Measurements from ENCODE around the gene G0S2.

G0S2 gene

GRCh38 chr1:209710093-209710492 is 34.9 kb downstream of the G0S2 start:
- no peak overlapping the region for H3K4me3 ChIP-seq (ENCODE audit: low read length)
- no peaks in the 10 kb centered on the region for H3K4me1 ChIP-seq (ENCODE audit: insufficient read depth, low read length)
- H3K9me3 ChIP-seq (ENCODE audit: insufficient read depth, low read depth, low read length): no peaks in the 10 kb centered on the region
- no peak overlapping the region for H3K27ac ChIP-seq (ENCODE audit: low read length)
- H3K36me3 ChIP-seq (ENCODE audit: insufficient read depth, low read depth, low read length): no peaks in the 10 kb centered on the region
- H3K27me3 ChIP-seq (ENCODE audit: insufficient read depth, low read length): no peaks in the 10 kb centered on the region; the same call in 1 of the 2 replicates
- no peak overlapping the region for H3K9ac ChIP-seq (ENCODE audit: low read depth, low read length)

- Histone ChIP-seq H3K4me3 (ENCODE audit: low read length) (no peak overlapping the region), H3K4me1 (ENCODE audit: insufficient read depth, low read length) (no peaks in the 10 kb centered on the region), H3K9me3 (ENCODE audit: insufficient read depth, low read depth, low read length) (no peaks in the 10 kb centered on the region), H3K27me3 (ENCODE audit: insufficient read depth, low read length) (no peaks in the 10 kb centered on the region; the same call in 1 of the 2 replicates), H3K27ac (ENCODE audit: low read length) (no peak overlapping the region), H3K36me3 (ENCODE audit: insufficient read depth, low read depth, low read length) (no peaks in the 10 kb centered on the region), H3K9ac (ENCODE audit: low read depth, low read length) (no peak overlapping the region)
Measured at GRCh38 chr1:209710847-209711246, 35.6 kb downstream of the G0S2 start.

- no peak overlapping the region for H3K4me3 ChIP-seq (ENCODE audit: low read length)
- no peak overlapping the region for H3K27ac ChIP-seq (ENCODE audit: low read length)
- no peaks in the 10 kb centered on the region for H3K36me3 ChIP-seq (ENCODE audit: insufficient read depth, low read depth, low read length)
- no peaks in the 10 kb centered on the region for H3K9me3 ChIP-seq (ENCODE audit: insufficient read depth, low read depth, low read length)
- H3K27me3 ChIP-seq (ENCODE audit: insufficient read depth, low read length): no peaks in the 10 kb centered on the region; the same call in 1 of the 2 replicates
- H3K4me1 ChIP-seq (ENCODE audit: insufficient read depth, low read length): no peaks in the 10 kb centered on the region
- no peak overlapping the region for H3K9ac ChIP-seq (ENCODE audit: low read depth, low read length)
Measured at GRCh38 chr1:209714338-209714737, 39.1 kb downstream of the G0S2 start.

- Histone ChIP-seq H3K36me3 (ENCODE audit: insufficient read depth, low read depth, low read length) (no peaks in the 10 kb centered on the region), H3K27me3 (ENCODE audit: insufficient read depth, low read length) (no peaks in the 10 kb centered on the region), H3K4me3 (ENCODE audit: low read length) (no peak overlapping the region), H3K27ac (ENCODE audit: low read length) (no peak overlapping the region), H3K4me1 (ENCODE audit: insufficient read depth, low read length) (no peaks in the 10 kb centered on the region), H3K9ac (ENCODE audit: low read depth, low read length) (no peak overlapping the region), H3K9me3 (ENCODE audit: insufficient read depth, low read depth, low read length) (no peaks in the 10 kb centered on the region)
Measured at GRCh38 chr1:209715314-209715713, 40.1 kb downstream of the G0S2 start.

- Histone ChIP-seq H3K27ac (ENCODE audit: low read length) (no peak overlapping the region), H3K9me3 (ENCODE audit: insufficient read depth, low read depth, low read length) (no peaks in the 10 kb centered on the region), H3K9ac (ENCODE audit: low read depth, low read length) (no peak overlapping the region), H3K4me1 (ENCODE audit: insufficient read depth, low read length) (no peaks in the 10 kb centered on the region), H3K36me3 (ENCODE audit: insufficient read depth, low read depth, low read length) (no peaks in the 10 kb centered on the region), H3K4me3 (ENCODE audit: low read length) (no peak overlapping the region), H3K27me3 (ENCODE audit: insufficient read depth, low read length) (no peaks in the 10 kb centered on the region)
Measured at GRCh38 chr1:209717818-209718217, 42.6 kb downstream of the G0S2 start.

- Histone ChIP-seq H3K4me3 (ENCODE audit: low read length) (no peak overlapping the region), H3K27ac (ENCODE audit: low read length) (no peak overlapping the region), H3K9me3 (ENCODE audit: insufficient read depth, low read depth, low read length) (no peaks in the 10 kb centered on the region), H3K4me1 (ENCODE audit: insufficient read depth, low read length) (no peaks in the 10 kb centered on the region), H3K36me3 (ENCODE audit: insufficient read depth, low read depth, low read length) (no peaks in the 10 kb centered on the region), H3K27me3 (ENCODE audit: insufficient read depth, low read length) (no peaks in the 10 kb centered on the region), H3K9ac (ENCODE audit: low read depth, low read length) (no peak overlapping the region)
Measured at GRCh38 chr1:209720326-209720725, 45.1 kb downstream of the G0S2 start.

- Histone ChIP-seq H3K4me3 (ENCODE audit: low read length) (no peak overlapping the region), H3K4me1 (ENCODE audit: insufficient read depth, low read length) (no peaks in the 10 kb centered on the region), H3K27ac (ENCODE audit: low read length) (no peak overlapping the region), H3K9me3 (ENCODE audit: insufficient read depth, low read depth, low read length) (no peaks in the 10 kb centered on the region), H3K36me3 (ENCODE audit: insufficient read depth, low read depth, low read length) (no peaks in the 10 kb centered on the region), H3K27me3 (ENCODE audit: insufficient read depth, low read length) (no peaks in the 10 kb centered on the region), H3K9ac (ENCODE audit: low read depth, low read length) (no peak overlapping the region)
Measured at GRCh38 chr1:209720826-209721225, 45.6 kb downstream of the G0S2 start.

GRCh38 chr1:209721323-209721722 is 46.1 kb downstream of the G0S2 start:
- Histone ChIP-seq H3K9me3 (ENCODE audit: insufficient read depth, low read depth, low read length) (no peaks in the 10 kb centered on the region), H3K27ac (ENCODE audit: low read length) (no peak overlapping the region), H3K9ac (ENCODE audit: low read depth, low read length) (no peak overlapping the region), H3K4me3 (ENCODE audit: low read length) (no peak overlapping the region), H3K27me3 (ENCODE audit: insufficient read depth, low read length) (no peaks in the 10 kb centered on the region), H3K4me1 (ENCODE audit: insufficient read depth, low read length) (no peaks in the 10 kb centered on the region), H3K36me3 (ENCODE audit: insufficient read depth, low read depth, low read length) (no peaks in the 10 kb centered on the region)

GRCh38 chr1:209723265-209723664 is 48.1 kb downstream of the G0S2 start:
- no peak overlapping the region for H3K4me3 ChIP-seq (ENCODE audit: low read length)
- no peak overlapping the region for H3K9ac ChIP-seq (ENCODE audit: low read depth, low read length)
- no peaks in the 10 kb centered on the region for H3K9me3 ChIP-seq (ENCODE audit: insufficient read depth, low read depth, low read length)
- H3K27ac ChIP-seq (ENCODE audit: low read length): no peak overlapping the region
- H3K36me3 ChIP-seq (ENCODE audit: insufficient read depth, low read depth, low read length): no peaks in the 10 kb centered on the region
- no peaks in the 10 kb centered on the region for H3K4me1 ChIP-seq (ENCODE audit: insufficient read depth, low read length)
- H3K27me3 ChIP-seq (ENCODE audit: insufficient read depth, low read length): no peaks in the 10 kb centered on the region

- H3K27me3 ChIP-seq (ENCODE audit: insufficient read depth, low read length): no peaks in the 10 kb centered on the region
- H3K36me3 ChIP-seq (ENCODE audit: insufficient read depth, low read depth, low read length): no peaks in the 10 kb centered on the region
- no peak overlapping the region for H3K9ac ChIP-seq (ENCODE audit: low read depth, low read length)
- no peaks in the 10 kb centered on the region for H3K4me1 ChIP-seq (ENCODE audit: insufficient read depth, low read length)
- H3K4me3 ChIP-seq (ENCODE audit: low read length): no peak overlapping the region
- H3K27ac ChIP-seq (ENCODE audit: low read length): no peak overlapping the region
- H3K9me3 ChIP-seq (ENCODE audit: insufficient read depth, low read depth, low read length): no peaks in the 10 kb centered on the region
Measured at GRCh38 chr1:209723756-209724693, 48.8 kb downstream of the G0S2 start.

Measured in iPS-20b (cell line).